Ovary (tissue), 9 donors: Measurements from ENCODE around the gene HSPA6. TPM values are rescaled to one million over a fixed set of nuclear protein-coding genes. Genes with fewer than 3 reads are reported as not detected.

ENCODE experiments used
- DNase-seq, 5 donors: peaks; one replicate each; pipeline ENCODE4 v3.0.0-alpha.2; 2019 to 2020
- H3K27ac ChIP-seq, 2 donors: fragments of 200-600 bp; one replicate each; pipeline versions ENCODE4 v1.5.1 to v1.8.0; 2019 to 2022
- H3K27me3 ChIP-seq: fragments of 200-600 bp; one replicate; pipeline ENCODE4 v1.8.0; 2022
- H3K36me3 ChIP-seq: fragments of 200-600 bp; sonication (generic); one replicate; pipeline ENCODE4 v1.5.1; 2019
- H3K4me1 ChIP-seq: one replicate; pipeline ENCODE4 v1.8.1; 2013; ENCODE audit warnings: mild to moderate bottlenecking, moderate library complexity; ENCODE audit not compliant: insufficient read depth
- H3K4me3 ChIP-seq: fragments of 200-600 bp; sonication (generic); one replicate; pipeline ENCODE4 v1.5.1; 2017
- H3K9me3 ChIP-seq, 2 donors: fragments of 200-600 bp in 1 of 2; sonication (generic) in 1 of 2; one replicate each; pipeline versions ENCODE4 v1.5.1 to v1.8.1; 2013 to 2019; ENCODE audit warnings: mild to moderate bottlenecking in 1 of 2, moderate library complexity in 1 of 2
- EP300 ChIP-seq: sonication (generic); formaldehyde crosslinking; IDR thresholded peaks from one replicate; pipeline ENCODE4 v1.6.1; 2017; ENCODE audit warnings: antibody characterized with exemption
- POLR2A ChIP-seq: fragments of 450-650 bp; IDR thresholded peaks from one replicate; pipeline ENCODE4 v1.6.1; 2017; ENCODE audit warnings: antibody characterized with exemption, mild to moderate bottlenecking, moderate library complexity
- WGBS, 3 donors: extraction: QIAGEN DNeasy Blood & Tissue Kit in 1 of 3; methylation state at CpG; one replicate each; pipeline versions ENCODE4 v1.1.5 to v1.1.7; 2013 to 2017; 5-methylcytosine and 5-hydroxymethylcytosine counted together
- intact Hi-C, 4 donors: fragments of 100-400 bp; cut with DNase I; formaldehyde crosslinking; loops; one replicate each; pipeline versions ENCODE4 v1.11.0 to v1.15.1; 2022 to 2023
- polyA plus RNA-seq, 2 donors: library from polyadenylated mRNA; stranded (reverse); fragments of 200-250 nt in 1 of 2; fragments of 350-450 nt in 1 of 2; fragmentation: Illumina TruSeq in 1 of 2; extraction: RNeasy Lipid Tissue Mini Kit (QIAGEN cat#74804) in 1 of 2; gene quantifications; one replicate each; pipeline ENCODE4 v1.2.3, GENCODE V29; 2013 to 2014
- total RNA-seq, 7 donors: library from RNA; depleted of rRNA in 2 of 7; stranded (reverse); fragments of >200 nt in 2 of 7; fragmentation: NEBNext Ultra II Directional in 3 of 7; extraction: Animal tissue kit (Norgen Biotek cat#: 25700) in 3 of 7; gene quantifications; one replicate each; pipeline versions ENCODE4 v1.1.0 to v1.2.4, GENCODE V29; 2016 to 2023
- TF ChIP-seq, protein P1 (sequence below), 3 donors: fragments of 450-650 bp in 2 of 3; fragments of 200-600 bp in 1 of 3; IDR thresholded peaks; one replicate each; pipeline versions ENCODE4 v1.5.1 to v1.8.0; 2016 to 2022; ENCODE audit warnings: antibody characterized with exemption in 3 of 3, mild to moderate bottlenecking in 1 of 3
- donor health status: DM: no; HTN: no; CAD: no; lungs with moderate emphysema.
- donor health status: DM: no; HTN: no; CAD: no.
- donor health status: Bipolar disorder and iron deficiency.
- donor health status: DM: yes; HTN: yes; CAD: no.
- donor health status: DM: no; HTN: no; CAD: no.
- donor health status: DM: yes; HTN: yes; CAD: no.

Gene HSPA6
- total and polyA plus RNA-seq, 9 donors: 0.87 to 7.9 (median 1.6) TPM

DNA sequence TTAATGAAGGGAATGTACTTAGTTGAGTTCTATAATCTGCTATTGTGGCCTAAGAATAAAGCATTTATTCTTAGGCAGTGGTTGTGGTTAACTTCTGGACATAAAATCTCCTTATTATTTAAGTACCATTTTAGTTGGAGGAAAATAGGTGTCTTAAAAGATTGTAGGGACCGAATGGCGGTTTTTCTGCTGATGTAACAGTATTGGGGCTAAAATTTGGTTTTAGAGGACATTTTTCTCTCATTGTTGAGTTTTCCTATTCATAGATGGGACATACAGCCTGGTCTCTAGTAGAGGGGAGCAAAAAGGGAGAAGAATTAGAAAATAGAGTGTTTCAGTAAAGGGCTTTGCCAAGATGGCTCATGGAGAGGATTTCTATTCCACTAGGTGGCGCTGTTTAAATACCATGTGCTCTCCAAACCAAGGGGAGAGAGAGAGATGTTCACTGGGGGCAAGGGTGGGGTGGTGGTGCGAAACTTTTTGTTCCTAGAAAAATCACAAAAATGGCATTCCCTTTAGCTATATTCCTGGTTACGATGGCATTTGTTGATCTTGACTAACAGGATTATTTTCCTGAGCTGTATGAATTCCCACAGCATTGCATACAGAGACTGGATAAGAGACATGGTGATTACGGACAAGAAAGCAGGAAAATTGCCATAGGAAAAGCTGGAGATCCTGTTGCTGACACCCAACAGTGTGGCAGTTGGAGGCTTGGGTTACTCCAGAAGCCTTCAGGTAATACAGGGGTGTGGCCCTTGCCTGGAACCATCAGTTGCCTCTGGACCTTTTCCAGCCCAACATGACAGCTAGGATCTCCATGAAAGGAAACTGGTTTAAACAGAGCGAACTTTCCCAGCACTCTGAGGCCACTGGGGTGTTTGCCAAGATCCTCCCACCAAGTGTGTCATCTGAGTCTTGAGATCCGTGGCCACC is 37.3 kb upstream of the HSPA6 start:
- Histone ChIP-seq H3K4me3 (no peak overlapping the region), H3K4me1 (no peaks in the 10 kb centered on the region), H3K27ac (no peak overlapping the region), H3K36me3 (no peaks in the 10 kb centered on the region), H3K9me3 (no peaks in the 10 kb centered on the region), H3K27me3 (no peaks in the 10 kb centered on the region)
- intact Hi-C loops: loop anchor here in 1 of 4 donors (10.0 kb wide), 1 partner anchor 258 kb away; the partner anchor contains the start of gene DUSP12
- TF ChIP-seq EP300 (no peak), POLR2A (no peak)
- TF ChIP-seq, protein P1, sequence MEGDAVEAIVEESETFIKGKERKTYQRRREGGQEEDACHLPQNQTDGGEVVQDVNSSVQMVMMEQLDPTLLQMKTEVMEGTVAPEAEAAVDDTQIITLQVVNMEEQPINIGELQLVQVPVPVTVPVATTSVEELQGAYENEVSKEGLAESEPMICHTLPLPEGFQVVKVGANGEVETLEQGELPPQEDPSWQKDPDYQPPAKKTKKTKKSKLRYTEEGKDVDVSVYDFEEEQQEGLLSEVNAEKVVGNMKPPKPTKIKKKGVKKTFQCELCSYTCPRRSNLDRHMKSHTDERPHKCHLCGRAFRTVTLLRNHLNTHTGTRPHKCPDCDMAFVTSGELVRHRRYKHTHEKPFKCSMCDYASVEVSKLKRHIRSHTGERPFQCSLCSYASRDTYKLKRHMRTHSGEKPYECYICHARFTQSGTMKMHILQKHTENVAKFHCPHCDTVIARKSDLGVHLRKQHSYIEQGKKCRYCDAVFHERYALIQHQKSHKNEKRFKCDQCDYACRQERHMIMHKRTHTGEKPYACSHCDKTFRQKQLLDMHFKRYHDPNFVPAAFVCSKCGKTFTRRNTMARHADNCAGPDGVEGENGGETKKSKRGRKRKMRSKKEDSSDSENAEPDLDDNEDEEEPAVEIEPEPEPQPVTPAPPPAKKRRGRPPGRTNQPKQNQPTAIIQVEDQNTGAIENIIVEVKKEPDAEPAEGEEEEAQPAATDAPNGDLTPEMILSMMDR (IDR thresholded peaks at IDR 0.05): peak in 2 of 3 donors; percentile 21 to 27
- DNase-seq: peak in 1 of 5 donors; percentile 55
- 39 to 49% (median 42%) methylated on average over 8 of the region's 8 CpGs for WGBS, 3 donors

DNA sequence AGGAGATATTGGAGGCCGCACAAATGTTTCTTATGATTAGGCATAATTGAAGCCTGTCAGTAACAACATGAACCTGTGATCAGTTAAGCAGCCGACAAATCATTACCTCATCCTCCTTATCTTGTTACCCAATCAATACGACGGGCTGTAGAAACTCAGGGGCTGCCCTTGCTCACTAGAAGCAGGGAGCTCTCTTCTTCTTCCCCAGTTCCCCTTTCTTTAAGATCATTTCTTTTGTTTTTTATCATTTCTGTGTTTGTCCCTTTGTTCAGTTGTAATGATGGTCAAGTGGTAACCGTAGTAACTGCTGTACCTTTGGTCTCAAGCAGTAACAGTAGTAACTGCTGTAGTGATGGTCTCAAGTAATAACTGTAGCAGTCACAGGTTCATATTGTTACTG is 32.9 kb upstream of the HSPA6 start:
- H3K27me3 ChIP-seq: no peaks in the 10 kb centered on the region
- no peak overlapping the region for H3K4me3 ChIP-seq
- TF ChIP-seq POLR2A: no peak
- TF ChIP-seq EP300: no peak
- TF ChIP-seq, protein P1 (IDR thresholded peaks at IDR 0.05): no peak
- 49 to 52% (median 50%) methylated on average over 5 of the region's 5 CpGs for WGBS, 3 donors
- no peaks in the 10 kb centered on the region for H3K36me3 ChIP-seq
- H3K9me3 ChIP-seq: no peaks in the 10 kb centered on the region
- H3K4me1 ChIP-seq: no peaks in the 10 kb centered on the region
- no peak overlapping the region for H3K27ac ChIP-seq
- no peak for DNase-seq
- intact Hi-C loops: no loop called here

DNA sequence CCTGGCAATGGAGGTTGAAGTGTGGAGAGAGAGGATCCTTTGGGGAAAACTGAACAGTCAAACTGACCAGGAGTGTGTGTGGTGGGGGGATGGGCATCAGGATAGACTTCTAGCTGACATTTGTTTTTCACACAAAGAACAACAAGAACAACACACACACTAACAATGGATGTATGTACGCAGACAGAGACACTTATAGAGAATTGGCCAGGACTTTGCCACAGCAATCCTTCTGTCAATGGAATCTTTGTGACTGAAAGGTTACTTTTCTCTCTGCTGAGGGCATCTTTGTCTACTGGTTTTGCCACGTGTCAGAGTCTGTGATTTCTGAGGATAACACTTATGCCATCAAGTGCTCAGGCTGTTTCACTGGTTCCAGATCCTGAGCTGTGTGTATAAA is 31.5 kb upstream of the HSPA6 start:
- no peaks in the 10 kb centered on the region for H3K36me3 ChIP-seq
- TF ChIP-seq EP300: no peak
- no peak for TF ChIP-seq POLR2A
- TF ChIP-seq, protein P1 (IDR thresholded peaks at IDR 0.05): no peak
- no peak overlapping the region for H3K27ac ChIP-seq
- H3K9me3 ChIP-seq: no peaks in the 10 kb centered on the region
- DNase-seq: no peak
- H3K4me3 ChIP-seq: no peak overlapping the region
- no peaks in the 10 kb centered on the region for H3K4me1 ChIP-seq
- no peaks in the 10 kb centered on the region for H3K27me3 ChIP-seq
- intact Hi-C loops: no loop called here
- 65 to 79% (median 68%) methylated on average over 2 of the region's 2 CpGs for WGBS, 3 donors

DNA sequence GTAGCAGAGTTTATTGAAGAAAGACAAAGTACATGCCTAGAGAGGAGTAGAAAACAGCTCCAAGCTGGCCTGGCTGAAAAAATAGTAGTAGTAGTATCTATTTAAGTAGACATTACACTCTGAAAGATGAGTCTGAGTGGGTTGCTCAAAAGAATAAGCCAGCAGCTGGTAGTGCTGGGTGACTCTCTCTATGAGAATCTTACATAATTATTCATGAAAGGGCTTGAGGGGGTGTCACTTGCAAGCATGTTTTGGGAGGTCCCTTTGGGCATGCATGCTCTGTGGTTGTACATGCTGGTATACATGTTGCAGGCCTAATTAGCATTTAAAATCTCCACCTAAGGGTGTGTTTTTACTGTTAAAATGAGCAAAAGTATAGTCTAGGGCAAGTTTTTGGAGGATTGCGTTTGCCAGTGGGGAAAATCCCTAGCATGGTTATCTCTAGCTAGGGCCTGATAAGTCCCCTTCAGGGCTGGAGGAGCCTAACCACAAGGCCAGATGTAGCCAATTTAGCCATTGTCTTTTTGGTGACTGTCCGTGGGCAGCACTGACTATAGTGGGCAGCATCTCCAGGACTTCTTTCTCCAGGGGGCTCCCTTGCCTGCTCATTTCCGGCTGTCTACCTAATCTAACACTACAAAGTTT is 30.1 kb upstream of the HSPA6 start:
- 29 to 49% (median 32%) methylated on average over 3 of the region's 3 CpGs for WGBS, 3 donors
- no peak for TF ChIP-seq POLR2A
- TF ChIP-seq EP300: no peak
- TF ChIP-seq, protein P1 (IDR thresholded peaks at IDR 0.05): no peak
- Histone ChIP-seq H3K36me3 (no peaks in the 10 kb centered on the region), H3K4me3 (no peak overlapping the region), H3K4me1 (no peaks in the 10 kb centered on the region), H3K9me3 (no peaks in the 10 kb centered on the region), H3K27me3 (no peaks in the 10 kb centered on the region), H3K27ac (no peak overlapping the region)
- no peak for DNase-seq
- intact Hi-C loops: no loop called here
